Neuron (in vitro differentiated cells): ENCODE results near the gene CDK5RAP2.

Experiments used
- H2AFZ ChIP-seq: one replicate; pipeline ENCODE4 v1.6.1; 2013; ENCODE audit warnings: low read depth, mild to moderate bottlenecking, inconsistent platforms, low read length, moderate library complexity
- H3K27me3 ChIP-seq: one replicate; pipeline ENCODE4 v1.6.1; 2013; ENCODE audit warnings: low read length; ENCODE audit not compliant: insufficient read depth
- H3K36me3 ChIP-seq: one replicate; pipeline ENCODE4 v1.6.1; 2013; ENCODE audit warnings: low read length; ENCODE audit not compliant: insufficient read depth
- H3K4me1 ChIP-seq: one replicate; pipeline ENCODE4 v1.6.1; 2013; ENCODE audit warnings: low read length; ENCODE audit not compliant: insufficient read depth
- H3K4me3 ChIP-seq: 2 replicates; pipeline ENCODE4 v1.5.1; 2013; ENCODE audit warnings: mild to moderate bottlenecking, low read length, moderate library complexity
- H3K9me3 ChIP-seq: one replicate; pipeline ENCODE4 v1.6.1; 2013; ENCODE audit warnings: low read length

Gene CDK5RAP2

GRCh38 chr9:120438836-120439546 lies 141.0 kb downstream of the CDK5RAP2 start:
- H3K4me3 ChIP-seq = no peak overlapping the region
- peaks cover 3% of the 10 kb centered on the region for H3K4me1 ChIP-seq
- no peak overlapping the region for H2AFZ ChIP-seq
- H3K36me3 ChIP-seq = peaks cover 82% of the 10 kb centered on the region
- no peaks in the 10 kb centered on the region for H3K27me3 ChIP-seq
- H3K9me3 ChIP-seq = no peaks in the 10 kb centered on the region

DNA sequence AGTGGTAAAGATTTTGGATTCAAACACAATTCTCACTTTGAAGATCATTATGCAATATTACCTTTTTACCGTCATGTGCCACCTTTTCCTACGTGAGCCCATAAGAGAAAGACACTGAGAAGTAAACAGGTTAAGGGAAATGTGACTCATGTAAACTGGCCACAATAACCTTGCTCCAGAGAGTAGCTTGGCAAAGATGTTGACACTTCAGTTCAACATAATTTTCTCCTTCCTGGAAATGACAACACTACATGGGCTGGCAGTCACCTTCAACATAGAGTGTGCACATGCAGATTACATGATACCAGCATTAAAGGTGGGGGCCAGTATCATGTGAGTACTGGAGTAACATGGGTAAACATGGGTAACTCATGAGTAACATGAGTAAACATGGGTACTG lies 141.9 kb downstream of the CDK5RAP2 start:
- Histone ChIP-seq H3K4me3 (no peak overlapping the region), H3K4me1 (peaks cover 3% of the 10 kb centered on the region), H2AFZ (no peak overlapping the region), H3K9me3 (no peaks in the 10 kb centered on the region), H3K36me3 (peaks cover 76% of the 10 kb centered on the region), H3K27me3 (no peaks in the 10 kb centered on the region)

DNA sequence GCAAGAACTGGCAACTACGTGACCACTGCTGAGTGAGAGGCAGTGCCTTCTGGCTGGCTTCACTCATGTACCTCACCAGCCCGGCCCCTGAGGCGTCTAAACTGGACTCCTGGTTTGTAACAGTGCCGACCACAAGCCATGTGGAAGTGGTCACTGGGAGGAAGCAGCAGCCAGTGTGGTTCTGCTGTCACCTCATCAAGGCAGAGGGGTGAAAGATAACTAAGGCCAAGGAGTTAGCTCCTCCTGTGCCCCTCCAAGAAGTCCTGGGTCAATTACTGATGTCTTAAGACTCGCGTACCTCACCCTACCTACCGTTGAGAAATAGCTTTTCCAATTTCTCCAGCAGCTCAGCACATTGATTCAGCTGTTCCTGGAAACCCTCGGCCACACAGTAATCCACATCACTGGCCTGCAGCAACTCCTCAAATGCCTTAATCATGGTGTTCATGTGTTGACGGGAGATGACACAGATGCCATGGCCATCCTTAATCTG lies 142.9 kb downstream of the CDK5RAP2 start:
- H3K4me1 ChIP-seq = no peaks in the 10 kb centered on the region
- H3K27me3 ChIP-seq = no peaks in the 10 kb centered on the region
- H3K36me3 ChIP-seq = peaks cover 65% of the 10 kb centered on the region
- H3K9me3 ChIP-seq = no peaks in the 10 kb centered on the region
- no peak overlapping the region for H2AFZ ChIP-seq
- H3K4me3 ChIP-seq = no peak overlapping the region

DNA sequence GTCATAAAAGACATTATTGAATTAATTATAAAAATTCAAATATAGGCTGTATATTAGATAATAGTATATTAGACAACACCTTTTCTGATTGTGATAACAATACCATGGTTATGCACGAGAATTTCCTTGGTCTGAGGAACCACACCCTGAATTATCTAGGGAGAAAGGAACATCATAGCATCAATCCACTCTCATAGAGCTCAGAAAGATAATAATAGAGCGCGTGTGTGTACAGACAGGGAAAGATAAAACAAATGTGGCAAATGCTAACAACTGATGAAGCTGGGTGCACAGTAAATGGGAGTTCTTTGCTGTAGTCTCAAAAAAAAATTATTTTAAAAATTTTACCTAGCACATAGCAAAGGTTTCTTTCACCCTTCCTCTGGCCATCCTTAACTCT lies 143.5 kb downstream of the CDK5RAP2 start:
- peaks cover 63% of the 10 kb centered on the region for H3K36me3 ChIP-seq
- H3K27me3 ChIP-seq = no peaks in the 10 kb centered on the region
- no peaks in the 10 kb centered on the region for H3K9me3 ChIP-seq
- H3K4me3 ChIP-seq = no peak overlapping the region
- H2AFZ ChIP-seq = no peak overlapping the region
- H3K4me1 ChIP-seq = no peaks in the 10 kb centered on the region

DNA sequence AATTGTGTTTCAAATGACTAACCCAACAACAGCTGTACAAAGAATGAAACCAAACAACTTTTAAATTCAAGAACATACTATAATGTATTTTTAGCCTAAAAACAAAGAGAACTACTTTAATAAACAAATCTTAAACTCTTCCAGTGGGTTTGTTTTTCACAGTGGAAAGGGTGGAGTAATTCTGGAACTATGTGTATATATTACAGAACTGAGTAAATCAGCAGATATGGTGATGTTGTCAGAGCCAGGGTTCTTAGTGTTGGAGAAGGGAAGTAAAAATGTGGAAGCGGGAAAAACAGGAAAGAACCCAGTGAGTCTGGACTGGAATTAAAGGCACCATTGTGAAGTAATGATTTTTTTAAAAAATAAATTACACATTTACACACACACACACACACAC lies 144.9 kb downstream of the CDK5RAP2 start:
- no peaks in the 10 kb centered on the region for H3K4me1 ChIP-seq
- no peaks in the 10 kb centered on the region for H3K27me3 ChIP-seq
- H3K9me3 ChIP-seq = no peaks in the 10 kb centered on the region
- H3K36me3 ChIP-seq = peaks cover 52% of the 10 kb centered on the region
- H2AFZ ChIP-seq = no peak overlapping the region
- no peak overlapping the region for H3K4me3 ChIP-seq

DNA sequence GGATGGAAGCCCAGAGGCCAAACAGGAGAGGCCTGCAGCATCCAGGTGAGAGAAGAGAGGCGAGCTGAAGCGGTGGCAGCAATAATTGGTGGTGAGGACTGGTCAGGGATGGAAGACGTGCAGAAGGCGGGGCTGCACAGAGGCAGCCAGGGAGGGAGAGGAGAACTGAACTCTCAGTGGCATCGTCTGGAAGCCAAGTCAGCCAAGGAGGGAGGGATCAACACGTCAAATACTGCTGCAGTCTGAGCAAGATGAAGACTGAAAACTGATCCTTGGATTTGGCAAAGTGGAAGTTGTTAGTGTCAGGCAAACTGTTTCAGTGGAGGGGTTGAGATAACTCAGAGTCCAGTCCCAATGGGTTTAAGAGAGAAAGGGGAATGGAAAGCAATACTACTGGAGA lies 145.4 kb downstream of the CDK5RAP2 start:
- Histone ChIP-seq H3K27me3 (no peaks in the 10 kb centered on the region), H2AFZ (no peak overlapping the region), H3K36me3 (peaks cover 46% of the 10 kb centered on the region), H3K9me3 (no peaks in the 10 kb centered on the region), H3K4me1 (no peaks in the 10 kb centered on the region), H3K4me3 (no peak overlapping the region)

DNA sequence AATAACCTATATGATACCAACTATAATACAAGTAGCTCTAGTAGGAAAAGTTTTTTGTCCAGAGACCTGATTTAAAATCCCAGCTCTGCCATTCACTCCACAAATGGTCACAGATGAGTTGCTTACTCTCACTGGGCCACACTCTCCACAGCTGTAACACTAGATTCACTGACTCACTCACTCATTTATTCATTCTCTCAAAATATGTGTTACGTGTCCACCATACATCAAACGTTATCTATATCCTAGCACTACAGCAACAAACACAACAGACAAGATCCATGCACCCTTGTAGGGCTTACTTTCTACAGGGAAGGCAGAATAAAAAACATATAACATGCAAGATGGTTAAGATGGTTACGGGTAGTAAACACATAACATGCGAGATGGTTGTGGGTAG lies 146.3 kb downstream of the CDK5RAP2 start:
- Histone ChIP-seq H3K27me3 (no peaks in the 10 kb centered on the region), H3K4me1 (no peaks in the 10 kb centered on the region), H3K9me3 (no peaks in the 10 kb centered on the region), H2AFZ (no peak overlapping the region), H3K36me3 (peaks cover 38% of the 10 kb centered on the region), H3K4me3 (no peak overlapping the region)

GRCh38 chr9:120432600-120432999 lies 147.4 kb downstream of the CDK5RAP2 start:
- no peak overlapping the region for H2AFZ ChIP-seq

DNA sequence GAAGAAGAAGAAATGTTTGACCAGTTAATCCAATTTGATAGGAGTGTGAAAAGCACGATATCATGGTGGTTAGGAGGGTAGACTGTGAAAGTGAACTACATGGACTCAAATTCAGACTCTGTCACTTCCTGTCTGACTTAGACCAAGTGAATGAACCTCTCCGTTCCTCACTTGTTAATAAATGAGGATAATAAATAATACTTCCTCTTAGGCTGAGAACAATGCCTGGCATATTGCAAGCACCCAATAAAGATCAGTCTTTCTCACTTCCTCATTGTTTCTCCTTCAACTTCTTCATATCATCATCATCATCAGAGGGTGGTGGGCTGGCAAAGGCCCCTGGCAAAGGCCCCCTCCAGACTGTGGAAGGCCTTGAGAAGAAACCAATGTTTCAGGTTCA lies 148.7 kb downstream of the CDK5RAP2 start:
- Histone ChIP-seq H3K4me3 (no peak overlapping the region), H2AFZ (no peak overlapping the region), H3K27me3 (no peaks in the 10 kb centered on the region), H3K9me3 (no peaks in the 10 kb centered on the region), H3K4me1 (no peaks in the 10 kb centered on the region), H3K36me3 (peaks cover 17% of the 10 kb centered on the region)

More at GRCh38 chr9:120432600-120432999, 147.4 kb downstream of the CDK5RAP2 start:
- no peaks in the 10 kb centered on the region for H3K27me3 ChIP-seq
- H3K9me3 ChIP-seq = no peaks in the 10 kb centered on the region
- peaks cover 27% of the 10 kb centered on the region for H3K36me3 ChIP-seq
- no peak overlapping the region for H3K4me3 ChIP-seq
- H3K4me1 ChIP-seq = no peaks in the 10 kb centered on the region

DNA sequence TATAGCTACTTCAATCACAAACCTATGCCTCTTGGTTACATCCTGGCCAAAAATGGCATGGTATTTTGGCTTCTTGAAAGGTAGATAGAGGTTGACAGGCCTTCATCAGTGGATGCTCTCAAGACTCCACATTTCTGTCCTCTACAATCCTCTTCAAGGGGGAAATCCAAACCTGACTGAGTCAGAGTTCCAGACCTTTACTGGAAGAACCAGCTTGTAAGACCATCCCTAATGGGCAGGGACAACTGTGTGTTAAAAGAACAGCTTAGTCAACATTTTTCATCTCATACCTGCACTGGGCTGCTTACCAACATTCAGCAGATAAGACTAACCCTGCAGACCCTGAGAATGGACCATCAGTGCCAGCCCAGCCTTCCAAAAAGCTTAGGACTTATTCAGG lies 155.7 kb downstream of the CDK5RAP2 start:
- H2AFZ ChIP-seq = no peak overlapping the region
- H3K27me3 ChIP-seq = no peaks in the 10 kb centered on the region
- H3K4me1 ChIP-seq = peaks cover 15% of the 10 kb centered on the region
- H3K9me3 ChIP-seq = no peaks in the 10 kb centered on the region
- H3K36me3 ChIP-seq = peaks cover 25% of the 10 kb centered on the region
- H3K4me3 ChIP-seq = no peak overlapping the region

- H3K9me3 ChIP-seq = no peaks in the 10 kb centered on the region
- peaks cover 15% of the 10 kb centered on the region for H3K4me1 ChIP-seq
- no peak overlapping the region for H3K4me3 ChIP-seq
- H3K27me3 ChIP-seq = no peaks in the 10 kb centered on the region
- H3K36me3 ChIP-seq = peaks cover 29% of the 10 kb centered on the region
- H2AFZ ChIP-seq = no peak overlapping the region
These were observed 156.2 kb downstream of the CDK5RAP2 start for GRCh38 chr9:120423812-120424211.

- no peaks in the 10 kb centered on the region for H3K9me3 ChIP-seq
- H3K27me3 ChIP-seq = no peaks in the 10 kb centered on the region
- H3K36me3 ChIP-seq = peaks cover 46% of the 10 kb centered on the region
- H3K4me1 ChIP-seq = peaks cover 15% of the 10 kb centered on the region
- no peak overlapping the region for H3K4me3 ChIP-seq
- no peak overlapping the region for H2AFZ ChIP-seq
These were observed 158.0 kb downstream of the CDK5RAP2 start for GRCh38 chr9:120421977-120422376.

DNA sequence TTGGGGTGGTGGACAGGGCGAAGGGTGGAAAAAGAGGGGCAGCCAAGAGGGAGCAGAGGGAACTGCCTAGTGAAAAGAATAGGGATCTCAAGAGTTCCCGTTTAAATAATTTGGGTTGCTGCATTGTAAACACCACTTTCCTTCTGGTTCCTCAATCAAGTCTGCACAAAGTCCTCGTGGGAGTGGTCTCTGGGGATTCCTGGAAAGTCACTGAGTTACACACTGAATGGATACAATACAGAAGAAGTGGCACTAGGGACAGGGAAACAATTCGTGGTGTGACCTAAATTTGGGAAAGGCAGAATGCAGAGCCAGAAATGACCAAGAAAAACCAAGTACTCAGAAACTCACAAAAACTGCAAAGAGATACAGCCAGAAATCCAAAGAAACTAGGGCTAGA lies 161.7 kb downstream of the CDK5RAP2 start:
- Histone ChIP-seq H3K9me3 (no peaks in the 10 kb centered on the region), H3K4me3 (no peak overlapping the region), H3K27me3 (no peaks in the 10 kb centered on the region), H3K36me3 (peaks cover 44% of the 10 kb centered on the region), H3K4me1 (peaks cover 15% of the 10 kb centered on the region), H2AFZ (no peak overlapping the region)
